ENCODE data around the gene NWD2. TPM values are rescaled to one million over a fixed set of nuclear protein-coding genes. Genes with fewer than 3 reads are reported as not detected.

The NWD2 gene
- total RNA-seq, 1 experiment from 2014 or later = not detected

- no peaks in the 10 kb centered on the region for H3K79me2 ChIP-seq (ENCODE audit: insufficient read depth, low read length)
- H2AK5ac ChIP-seq (ENCODE audit: insufficient read length, low read length) = no peak overlapping the region
- H4K91ac ChIP-seq (ENCODE audit: insufficient read length, low read depth, low read length) = no peak overlapping the region
- H2BK12ac ChIP-seq (ENCODE audit: insufficient read length, low read depth, low read length) = no peak overlapping the region
- Mint-ChIP-seq H3K9me3 (peaks cover 0 to 4% of the 10 kb centered on the region in 2 experiments; a peak in 3 of 5 replicates), H3K4me3 (no peak overlapping the region), H3K4me1 (0 out of 4 replicates have a peak, but pooled peaks cover 0 to 2% of the 10 kb centered on the region in 2 experiments), H3K27me3 (ENCODE audit: low read depth) (no peaks in the 10 kb centered on the region), H3K27ac (no peak overlapping the region), H3K36me3 (ENCODE audit: insufficient read depth in 1 of 3, low read depth in 3 of 3) (peaks cover 0 to 3% (median 0%) of the 10 kb centered on the region in 3 experiments; a peak in 2 of 7 replicates)
- H3K27me3 ChIP-seq (ENCODE audit: insufficient read depth, low read length) = no peaks in the 10 kb centered on the region
- no peak overlapping the region for H2BK20ac ChIP-seq (ENCODE audit: low read depth, low read length, poor library complexity, severe bottlenecking)
- H2BK15ac ChIP-seq (ENCODE audit: low read depth, low read length) = no peak overlapping the region
- H3K14ac ChIP-seq (ENCODE audit: insufficient read depth, low read length) = no peak overlapping the region
- H3K79me1 ChIP-seq (ENCODE audit: insufficient read depth, low read depth, low read length, poor library complexity, severe bottlenecking) = no peaks in the 10 kb centered on the region
- H4K8ac ChIP-seq (replicated peaks; ENCODE audit: insufficient read length, low read depth, low read length) = no peak overlapping the region
- H4K5ac ChIP-seq (ENCODE audit: insufficient read length, low read depth, low read length) = no peak overlapping the region
- no peak overlapping the region for H3K23ac ChIP-seq (ENCODE audit: insufficient read length, low read depth, low read length)
- no peak overlapping the region for H3K18ac ChIP-seq (ENCODE audit: insufficient read length, low read depth, low read length)
- no peak overlapping the region for H3K9ac ChIP-seq (ENCODE audit: extremely low read depth, insufficient read length, low read length)
- H3K23me2 ChIP-seq (ENCODE audit: insufficient read length, low read depth, low read length, poor library complexity, severe bottlenecking) = no peaks in the 10 kb centered on the region
- H3K4me1 ChIP-seq (ENCODE audit: insufficient read depth, low read length) = no peaks in the 10 kb centered on the region
- no peak overlapping the region for H3T11ph ChIP-seq (ENCODE audit: low read length)
- H4K20me1 ChIP-seq (ENCODE audit: control insufficient read depth, insufficient read depth, insufficient read length) = no peaks in the 10 kb centered on the region
- H3K4me2 ChIP-seq (ENCODE audit: insufficient read depth, insufficient read length, low read length) = no peak overlapping the region
- no peak overlapping the region for H2BK120ac ChIP-seq (ENCODE audit: low read depth, low read length, poor library complexity, severe bottlenecking)
- DNase-seq = no peak
- WGBS (ENCODE audit: extremely low coverage, insufficient read length, low lambda C conversion rate) = no CpG with 5 or more reads among the region's 5 CpGs
- H2AFZ ChIP-seq (ENCODE audit: low read length) = no peak overlapping the region
- H2BK5ac ChIP-seq (ENCODE audit: insufficient read length, low read length) = no peak overlapping the region
- H3K56ac ChIP-seq (ENCODE audit: insufficient read length, low read depth, low read length) = no peak overlapping the region
- no peak overlapping the region for H3K4ac ChIP-seq (ENCODE audit: low read depth, low read length)
- TF ChIP-seq, protein P1, sequence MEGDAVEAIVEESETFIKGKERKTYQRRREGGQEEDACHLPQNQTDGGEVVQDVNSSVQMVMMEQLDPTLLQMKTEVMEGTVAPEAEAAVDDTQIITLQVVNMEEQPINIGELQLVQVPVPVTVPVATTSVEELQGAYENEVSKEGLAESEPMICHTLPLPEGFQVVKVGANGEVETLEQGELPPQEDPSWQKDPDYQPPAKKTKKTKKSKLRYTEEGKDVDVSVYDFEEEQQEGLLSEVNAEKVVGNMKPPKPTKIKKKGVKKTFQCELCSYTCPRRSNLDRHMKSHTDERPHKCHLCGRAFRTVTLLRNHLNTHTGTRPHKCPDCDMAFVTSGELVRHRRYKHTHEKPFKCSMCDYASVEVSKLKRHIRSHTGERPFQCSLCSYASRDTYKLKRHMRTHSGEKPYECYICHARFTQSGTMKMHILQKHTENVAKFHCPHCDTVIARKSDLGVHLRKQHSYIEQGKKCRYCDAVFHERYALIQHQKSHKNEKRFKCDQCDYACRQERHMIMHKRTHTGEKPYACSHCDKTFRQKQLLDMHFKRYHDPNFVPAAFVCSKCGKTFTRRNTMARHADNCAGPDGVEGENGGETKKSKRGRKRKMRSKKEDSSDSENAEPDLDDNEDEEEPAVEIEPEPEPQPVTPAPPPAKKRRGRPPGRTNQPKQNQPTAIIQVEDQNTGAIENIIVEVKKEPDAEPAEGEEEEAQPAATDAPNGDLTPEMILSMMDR (conservative IDR thresholded peaks at IDR 0.05) = no peak
- H3K9me3 ChIP-seq (ENCODE audit: control insufficient read depth, low read depth, low read length) = no peaks in the 10 kb centered on the region
- H3K27ac ChIP-seq (ENCODE audit: insufficient read length, low read depth, low read length) = no peak overlapping the region
These were observed 237.1 kb downstream of the NWD2 start for GRCh38 chr4:37481547-37482122.

All from H9 (cell line).